Measurements from ENCODE around the gene DENND1A.

DENND1A gene

DNA sequence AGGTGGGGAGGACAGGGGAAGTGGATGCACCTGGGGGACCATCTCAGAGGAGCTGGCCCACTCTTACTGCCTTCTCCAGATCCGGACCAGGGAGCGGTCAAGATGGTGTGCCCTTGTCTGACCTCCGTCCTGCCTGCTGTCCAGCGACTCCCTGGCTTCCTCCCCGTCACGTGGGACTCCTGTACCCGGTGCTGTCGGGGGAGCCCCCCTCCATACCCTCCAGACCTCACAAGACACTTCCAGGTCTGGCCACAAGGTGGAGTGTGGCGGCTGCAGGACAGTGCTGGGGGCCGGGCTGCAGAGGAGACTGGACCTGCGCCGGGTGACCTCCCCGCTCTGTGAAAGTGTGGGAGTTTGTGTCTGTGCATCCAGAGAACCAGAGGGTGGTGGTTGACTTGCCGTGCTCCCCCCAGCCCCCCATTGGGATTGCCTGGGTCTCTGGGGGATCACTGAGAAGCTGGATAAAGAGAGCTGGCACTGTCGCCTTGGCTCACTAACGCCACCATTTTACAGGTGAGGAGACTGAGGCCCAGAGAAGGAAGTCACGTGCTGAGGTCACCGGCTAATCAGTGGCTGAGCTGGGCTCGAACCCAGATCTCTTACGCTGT is 575.8 kb downstream of the DENND1A start:
- no peaks in the 10 kb centered on the region for H3F3A ChIP-seq (ENCODE audit: insufficient read depth)
- H2AFZ ChIP-seq (ENCODE audit: low read depth, low read length, severe bottlenecking) = no peak overlapping the region

DNA sequence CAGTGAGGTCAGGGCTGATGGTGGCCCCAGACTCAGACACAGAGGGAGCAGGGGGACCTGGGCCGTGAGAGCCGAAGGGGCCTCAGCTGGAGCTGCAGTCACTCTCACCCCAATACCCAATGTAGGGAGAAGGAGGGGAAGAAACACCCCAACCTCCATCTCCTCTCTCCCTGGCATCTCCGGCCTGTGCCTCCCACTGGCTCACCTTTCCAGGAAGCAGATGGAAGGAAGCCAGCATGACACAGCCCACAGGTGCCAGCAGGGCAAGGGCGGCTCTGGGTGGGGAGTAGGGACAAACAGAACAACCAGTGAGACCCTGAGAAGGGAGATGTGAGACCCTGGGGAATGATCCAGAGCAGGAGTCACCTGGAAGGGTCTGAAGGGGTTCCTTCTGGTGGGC is 576.9 kb downstream of the DENND1A start:
- no peak overlapping the region for H3K4me2 ChIP-seq (ENCODE audit: low read depth, low read length, poor library complexity, severe bottlenecking)
- no peaks in the 10 kb centered on the region for H4K20me1 ChIP-seq (ENCODE audit: low read depth, low read length)
- TF ChIP-seq, protein P1, sequence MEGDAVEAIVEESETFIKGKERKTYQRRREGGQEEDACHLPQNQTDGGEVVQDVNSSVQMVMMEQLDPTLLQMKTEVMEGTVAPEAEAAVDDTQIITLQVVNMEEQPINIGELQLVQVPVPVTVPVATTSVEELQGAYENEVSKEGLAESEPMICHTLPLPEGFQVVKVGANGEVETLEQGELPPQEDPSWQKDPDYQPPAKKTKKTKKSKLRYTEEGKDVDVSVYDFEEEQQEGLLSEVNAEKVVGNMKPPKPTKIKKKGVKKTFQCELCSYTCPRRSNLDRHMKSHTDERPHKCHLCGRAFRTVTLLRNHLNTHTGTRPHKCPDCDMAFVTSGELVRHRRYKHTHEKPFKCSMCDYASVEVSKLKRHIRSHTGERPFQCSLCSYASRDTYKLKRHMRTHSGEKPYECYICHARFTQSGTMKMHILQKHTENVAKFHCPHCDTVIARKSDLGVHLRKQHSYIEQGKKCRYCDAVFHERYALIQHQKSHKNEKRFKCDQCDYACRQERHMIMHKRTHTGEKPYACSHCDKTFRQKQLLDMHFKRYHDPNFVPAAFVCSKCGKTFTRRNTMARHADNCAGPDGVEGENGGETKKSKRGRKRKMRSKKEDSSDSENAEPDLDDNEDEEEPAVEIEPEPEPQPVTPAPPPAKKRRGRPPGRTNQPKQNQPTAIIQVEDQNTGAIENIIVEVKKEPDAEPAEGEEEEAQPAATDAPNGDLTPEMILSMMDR (IDR thresholded peaks at IDR 0.05; ENCODE audit: insufficient read depth, low read length, poor library complexity, severe bottlenecking) = no peak
- no peak for TF ChIP-seq EZH2phosphoT487 (conservative IDR thresholded peaks at IDR 0.05; ENCODE audit: low read length)
- H2AFZ ChIP-seq (ENCODE audit: low read depth, low read length, severe bottlenecking) = no peak overlapping the region
- no peaks in the 10 kb centered on the region for H3K27me3 ChIP-seq (ENCODE audit: low read length)
- H3K4me3 ChIP-seq (ENCODE audit: insufficient read depth, low read length, poor library complexity, severe bottlenecking) = no peak overlapping the region
- H3K27ac ChIP-seq (ENCODE audit: low read depth, low read length) = no peak overlapping the region
- no peaks in the 10 kb centered on the region for H3K36me3 ChIP-seq (ENCODE audit: low read length)
- no peaks in the 10 kb centered on the region for H3K9me3 ChIP-seq (ENCODE audit: insufficient read depth, low read length)
- no peaks in the 10 kb centered on the region for H3K79me2 ChIP-seq (ENCODE audit: insufficient read depth, low read length)
- no peaks in the 10 kb centered on the region for H3K9me2 ChIP-seq (replicated peaks; ENCODE audit: insufficient read depth, low read length)
- no peak overlapping the region for H3K9ac ChIP-seq (ENCODE audit: low read length)
- H3F3A ChIP-seq (ENCODE audit: insufficient read depth) = peaks cover 10% of the 10 kb centered on the region; the same call in 1 of the 2 replicates

More for the DNA sequence above, 575.8 kb downstream of the DENND1A start:
- Histone ChIP-seq H3K9me2 (replicated peaks; ENCODE audit: insufficient read depth, low read length) (no peaks in the 10 kb centered on the region), H4K20me1 (ENCODE audit: low read depth, low read length) (no peaks in the 10 kb centered on the region), H3K79me2 (ENCODE audit: insufficient read depth, low read length) (no peaks in the 10 kb centered on the region), H3K9me3 (ENCODE audit: insufficient read depth, low read length) (no peaks in the 10 kb centered on the region), H3K27me3 (ENCODE audit: low read length) (no peaks in the 10 kb centered on the region), H3K4me3 (ENCODE audit: insufficient read depth, low read length, poor library complexity, severe bottlenecking) (no peak overlapping the region), H3K36me3 (ENCODE audit: low read length) (no peaks in the 10 kb centered on the region), H3K4me2 (ENCODE audit: low read depth, low read length, poor library complexity, severe bottlenecking) (no peak overlapping the region), H3K27ac (ENCODE audit: low read depth, low read length) (no peak overlapping the region), H3K9ac (ENCODE audit: low read length) (no peak overlapping the region)
- TF ChIP-seq, protein P1 (IDR thresholded peaks at IDR 0.05; ENCODE audit: insufficient read depth, low read length, poor library complexity, severe bottlenecking) = peak; percentile 93
- no peak for TF ChIP-seq EZH2phosphoT487 (conservative IDR thresholded peaks at IDR 0.05; ENCODE audit: low read length)

DNA sequence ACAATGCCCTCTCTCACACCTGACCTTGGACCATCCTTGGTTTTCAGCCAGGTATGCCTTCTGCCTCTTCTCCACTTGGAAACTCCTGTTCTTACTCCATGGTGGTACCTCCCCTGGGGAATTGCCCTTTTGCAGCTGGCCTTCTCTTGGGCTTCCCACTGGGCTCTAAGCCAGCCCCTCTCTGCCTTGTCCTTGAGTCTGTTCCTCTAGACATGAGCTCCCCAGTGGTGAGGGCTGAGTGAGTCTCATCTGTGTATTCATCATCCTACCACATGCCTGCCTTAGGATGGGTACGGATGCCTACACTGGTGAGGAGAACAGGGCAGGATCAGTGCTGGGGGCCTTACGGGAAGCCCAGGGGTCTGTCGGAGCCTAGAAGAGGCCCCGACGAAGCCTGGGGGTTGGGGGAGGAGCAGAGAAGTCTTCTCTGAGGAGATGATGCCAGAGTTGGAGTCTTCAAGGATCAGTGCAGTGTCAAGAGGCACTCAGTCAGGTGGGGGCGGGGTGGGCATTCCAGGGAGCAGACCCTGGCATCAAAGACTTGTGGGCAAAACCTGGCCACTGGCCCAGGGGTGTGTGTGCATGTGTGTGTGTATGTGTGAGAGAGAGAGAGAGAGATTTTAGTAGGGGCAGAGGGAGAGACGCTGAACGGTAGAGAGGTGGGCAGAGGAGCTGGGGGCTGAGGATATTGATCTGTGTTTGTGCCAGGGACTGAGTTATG is 579.2 kb downstream of the DENND1A start:
- no peaks in the 10 kb centered on the region for H3K27me3 ChIP-seq (ENCODE audit: low read length)
- no peak overlapping the region for H3K27ac ChIP-seq (ENCODE audit: low read depth, low read length)
- peaks cover 28% of the 10 kb centered on the region; the same call in 1 of the 2 replicates for H3F3A ChIP-seq (ENCODE audit: insufficient read depth)
- H3K9ac ChIP-seq (ENCODE audit: low read length) = no peak overlapping the region
- no peak overlapping the region for H3K4me2 ChIP-seq (ENCODE audit: low read depth, low read length, poor library complexity, severe bottlenecking)
- H3K9me3 ChIP-seq (ENCODE audit: insufficient read depth, low read length) = no peaks in the 10 kb centered on the region
- no peaks in the 10 kb centered on the region for H3K36me3 ChIP-seq (ENCODE audit: low read length)
- no peak overlapping the region for H3K4me3 ChIP-seq (ENCODE audit: insufficient read depth, low read length, poor library complexity, severe bottlenecking)
- H2AFZ ChIP-seq (ENCODE audit: low read depth, low read length, severe bottlenecking) = no peak overlapping the region
- TF ChIP-seq EZH2phosphoT487 (conservative IDR thresholded peaks at IDR 0.05; ENCODE audit: low read length) = no peak
- TF ChIP-seq, protein P1 (IDR thresholded peaks at IDR 0.05; ENCODE audit: insufficient read depth, low read length, poor library complexity, severe bottlenecking) = no peak
- no peaks in the 10 kb centered on the region for H3K79me2 ChIP-seq (ENCODE audit: insufficient read depth, low read length)
- H4K20me1 ChIP-seq (ENCODE audit: low read depth, low read length) = no peaks in the 10 kb centered on the region
- no peaks in the 10 kb centered on the region for H3K9me2 ChIP-seq (replicated peaks; ENCODE audit: insufficient read depth, low read length)

Data from SU-DHL-6 (cell line).